ENCODE results near the gene CSNK1G1.

The CSNK1G1 gene

GRCh38 chr15:64163659-64164362 lies 192.2 kb downstream of the CSNK1G1 start:
- peak overlapping the region; percentile 88 for H3K27ac ChIP-seq
- no peak for TF ChIP-seq ZFX (IDR thresholded peaks at IDR 0.05)

GRCh38 chr15:64162869-64163658 lies 192.9 kb downstream of the CSNK1G1 start, which contains the start of gene PPIB:
TSS of gene PPIB (minus strand) at chr15:64163022. CDS start at chr15:64162986, 36 bp downstream.
- TF ChIP-seq CTCF (conservative IDR thresholded peaks at IDR 0.05), result peak; percentile 75
- no peak for TF ChIP-seq ZFX (IDR thresholded peaks at IDR 0.05)
- H3K27ac ChIP-seq, result peak within 1 kb of the TSS; percentile 88

GRCh38 chr15:64162478-64162868 lies 193.5 kb downstream of the CSNK1G1 start:
- TF ChIP-seq ZFX (IDR thresholded peaks at IDR 0.05), result peak; percentile 85; the same call in 1 of the 2 replicates
- TF ChIP-seq CTCF (conservative IDR thresholded peaks at IDR 0.05), result no peak
- H3K27ac ChIP-seq, result peak overlapping the region; percentile 88

GRCh38 chr15:64161688-64162477 lies 194.1 kb downstream of the CSNK1G1 start:
- H3K27ac ChIP-seq, result peak overlapping the region; percentile 88
- TF ChIP-seq ZFX (IDR thresholded peaks at IDR 0.05), result no peak
- TF ChIP-seq CTCF (conservative IDR thresholded peaks at IDR 0.05), result no peak

- TF ChIP-seq ZFX (IDR thresholded peaks at IDR 0.05) (no peak), CTCF (conservative IDR thresholded peaks at IDR 0.05) (no peak)
- no peak overlapping the region for H3K27ac ChIP-seq
Measured at GRCh38 chr15:64158363-64159134, 197.4 kb downstream of the CSNK1G1 start.

- no peak for TF ChIP-seq CTCF (conservative IDR thresholded peaks at IDR 0.05)
- no peak for TF ChIP-seq ZFX (IDR thresholded peaks at IDR 0.05)
- H3K27ac ChIP-seq, result no peak overlapping the region
Measured at GRCh38 chr15:64157599-64158125, 198.3 kb downstream of the CSNK1G1 start.
